Suprapubic skin (tissue), 4 donors: ENCODE results near the gene TRIP12. TPM values are rescaled to one million over a fixed set of nuclear protein-coding genes. Genes with fewer than 3 reads are reported as not detected.

Experiments used
- DNase-seq, 2 donors: peaks; one replicate each; pipeline ENCODE4 v3.0.0-alpha.2; 2019; ENCODE audit warnings: low spot score in 2 of 2
- H3K27ac ChIP-seq: fragments of 200-600 bp; sonication (generic); one replicate; pipeline ENCODE4 v1.5.1; 2019
- H3K27me3 ChIP-seq: fragments of 200-600 bp; sonication (generic); one replicate; pipeline ENCODE4 v1.5.1; 2019
- H3K36me3 ChIP-seq: fragments of 200-600 bp; sonication (generic); one replicate; pipeline ENCODE4 v1.5.1; 2019
- H3K4me1 ChIP-seq: fragments of 200-600 bp; sonication (generic); one replicate; pipeline ENCODE4 v1.5.1; 2019
- H3K4me3 ChIP-seq: fragments of 200-600 bp; sonication (generic); one replicate; pipeline ENCODE4 v1.5.1; 2019; ENCODE audit warnings: mild to moderate bottlenecking
- H3K9me3 ChIP-seq: fragments of 200-600 bp; sonication (generic); one replicate; pipeline ENCODE4 v1.5.1; 2019
- CTCF ChIP-seq, 2 donors: fragments of 200-600 bp in 1 of 2; fragments of 450-650 bp in 1 of 2; sonication (generic) in 1 of 2; IDR thresholded peaks; one replicate each; pipeline ENCODE4 v1.5.1; 2016 to 2019; ENCODE audit warnings: antibody characterized with exemption in 2 of 2, mild to moderate bottlenecking in 1 of 2, moderate library complexity in 1 of 2
- EP300 ChIP-seq: sonication (generic); formaldehyde crosslinking; IDR thresholded peaks from one replicate; pipeline ENCODE4 v1.6.1; 2017; ENCODE audit warnings: antibody characterized with exemption
- POLR2A ChIP-seq, 2 donors: fragments of 450-650 bp; IDR thresholded peaks; one replicate each; pipeline ENCODE4 v1.6.1; 2017; ENCODE audit warnings: antibody characterized with exemption in 2 of 2, mild to moderate bottlenecking in 2 of 2, moderate library complexity in 2 of 2
- POLR2AphosphoS5 ChIP-seq, 3 donors: sonication (generic); formaldehyde crosslinking; IDR thresholded peaks; one replicate each; pipeline ENCODE4 v1.6.1; 2017; ENCODE audit warnings: antibody characterized with exemption in 3 of 3
- WGBS: methylation state at CpG from one replicate; pipeline ENCODE4 v1.1.5; 2018; 5-methylcytosine and 5-hydroxymethylcytosine counted together
- total RNA-seq, 4 donors: library from RNA; depleted of rRNA; stranded (reverse); fragments of >200 nt; gene quantifications; one replicate each; pipeline ENCODE4 v1.1.0, GENCODE V29; 2016

The TRIP12 gene
- total RNA-seq, 4 donors from 2014 or later, result 124 to 227 (median 143) TPM

- peaks cover 82% of the 10 kb centered on the region for H3K36me3 ChIP-seq
- no peak overlapping the region for H3K27ac ChIP-seq
- H3K4me1 ChIP-seq, result no peaks in the 10 kb centered on the region
- WGBS, result 84% methylated on average over 1 of the region's 1 CpG
- no peak overlapping the region for H3K4me3 ChIP-seq
- no peak for DNase-seq
- TF ChIP-seq CTCF (IDR thresholded peaks at IDR 0.05), result no peak
- no peak for TF ChIP-seq POLR2AphosphoS5 (IDR thresholded peaks at IDR 0.05)
- TF ChIP-seq POLR2A (IDR thresholded peaks at IDR 0.05), result no peak
- TF ChIP-seq EP300, result no peak
- H3K27me3 ChIP-seq, result no peaks in the 10 kb centered on the region
- H3K9me3 ChIP-seq, result no peaks in the 10 kb centered on the region
Observed at GRCh38 chr2:229825476-229825875, 96.3 kb downstream of the TRIP12 start.

- no peaks in the 10 kb centered on the region for H3K27me3 ChIP-seq
- no peak for DNase-seq
- H3K27ac ChIP-seq, result no peak overlapping the region
- TF ChIP-seq CTCF (IDR thresholded peaks at IDR 0.05) (no peak), POLR2A (IDR thresholded peaks at IDR 0.05) (no peak), EP300 (no peak), POLR2AphosphoS5 (IDR thresholded peaks at IDR 0.05) (no peak)
- H3K9me3 ChIP-seq, result no peaks in the 10 kb centered on the region
- no peaks in the 10 kb centered on the region for H3K4me1 ChIP-seq
- H3K36me3 ChIP-seq, result peaks cover 57% of the 10 kb centered on the region
- H3K4me3 ChIP-seq, result no peak overlapping the region
- WGBS, result 84% methylated on average over 3 of the region's 3 CpGs
Observed at GRCh38 chr2:229821316-229821715, 100.5 kb downstream of the TRIP12 start.

- 80% methylated on average over 3 of the region's 3 CpGs for WGBS
- Histone ChIP-seq H3K9me3 (no peaks in the 10 kb centered on the region), H3K4me3 (no peak overlapping the region), H3K4me1 (no peaks in the 10 kb centered on the region), H3K36me3 (peaks cover 56% of the 10 kb centered on the region), H3K27ac (no peak overlapping the region), H3K27me3 (no peaks in the 10 kb centered on the region)
- DNase-seq, result no peak
- TF ChIP-seq POLR2A (IDR thresholded peaks at IDR 0.05) (no peak), POLR2AphosphoS5 (IDR thresholded peaks at IDR 0.05) (no peak), EP300 (no peak)
Observed at GRCh38 chr2:229818230-229818629, 103.6 kb downstream of the TRIP12 start.

GRCh38 chr2:229815858-229816257 lies 106.0 kb downstream of the TRIP12 start:
- DNase-seq, result no peak
- Histone ChIP-seq H3K4me1 (no peaks in the 10 kb centered on the region), H3K9me3 (no peaks in the 10 kb centered on the region), H3K27me3 (no peaks in the 10 kb centered on the region), H3K36me3 (peaks cover 53% of the 10 kb centered on the region), H3K27ac (no peak overlapping the region), H3K4me3 (no peak overlapping the region)
- TF ChIP-seq CTCF (IDR thresholded peaks at IDR 0.05), result no peak
- TF ChIP-seq POLR2A (IDR thresholded peaks at IDR 0.05), result no peak
- TF ChIP-seq POLR2AphosphoS5 (IDR thresholded peaks at IDR 0.05), result no peak
- no peak for TF ChIP-seq EP300
- WGBS, result 63% methylated on average over 1 of the region's 1 CpG

GRCh38 chr2:229815342-229815741 lies 106.5 kb downstream of the TRIP12 start:
- TF ChIP-seq CTCF (IDR thresholded peaks at IDR 0.05) (no peak), POLR2AphosphoS5 (IDR thresholded peaks at IDR 0.05) (no peak), EP300 (no peak), POLR2A (IDR thresholded peaks at IDR 0.05) (no peak)
- WGBS, result 84% methylated on average over 4 of the region's 4 CpGs
- Histone ChIP-seq H3K27ac (no peak overlapping the region), H3K4me1 (no peaks in the 10 kb centered on the region), H3K27me3 (no peaks in the 10 kb centered on the region), H3K36me3 (peaks cover 54% of the 10 kb centered on the region), H3K4me3 (no peak overlapping the region), H3K9me3 (no peaks in the 10 kb centered on the region)
- DNase-seq, result no peak

- no peaks in the 10 kb centered on the region for H3K9me3 ChIP-seq
- no peaks in the 10 kb centered on the region for H3K27me3 ChIP-seq
- no peaks in the 10 kb centered on the region for H3K4me1 ChIP-seq
- DNase-seq, result no peak
- peaks cover 82% of the 10 kb centered on the region for H3K36me3 ChIP-seq
- H3K4me3 ChIP-seq, result no peak overlapping the region
- TF ChIP-seq EP300, result no peak
- no peak for TF ChIP-seq POLR2AphosphoS5 (IDR thresholded peaks at IDR 0.05)
- TF ChIP-seq CTCF (IDR thresholded peaks at IDR 0.05), result no peak
- no peak for TF ChIP-seq POLR2A (IDR thresholded peaks at IDR 0.05)
- no peak overlapping the region for H3K27ac ChIP-seq
- WGBS, result 73% methylated on average over 3 of the region's 3 CpGs
Observed at GRCh38 chr2:229810786-229811185, 111.0 kb downstream of the TRIP12 start.
